HCT116 (cell line): Measurements from ENCODE around the gene EIF5B.

Experiments used
- EZH2phosphoT487 ChIP-seq: fragments of 200-600 bp; IDR thresholded peaks from 2 replicates; pipeline ENCODE4 v1.6.1; 2018; ENCODE audit warnings: antibody characterized with exemption, borderline replicate concordance
- REST ChIP-seq: IDR thresholded peaks from 2 replicates; pipeline ENCODE4 v1.6.1; 2012; ENCODE audit warnings: low read depth
- SP1 ChIP-seq: IDR thresholded peaks from 2 replicates; pipeline ENCODE4 v1.6.1; 2012; ENCODE audit warnings: low read depth
- TF ChIP-seq, protein P1 (sequence below), 3 experiments: fragments of 200-600 bp in 1 of 3; sonication (generic) in 1 of 3; IDR thresholded peaks in 2 of 3; conservative IDR thresholded peaks in 1 of 3; 2 replicates each; pipeline ENCODE4 v1.5.1; 2012 to 2017; ENCODE audit warnings: low read depth in 2 of 3, low read length in 2 of 3, antibody characterized with exemption in 1 of 3, borderline replicate concordance in 1 of 3, control low read depth in 1 of 3, mild to moderate bottlenecking in 1 of 3, mixed read lengths in 1 of 3, mixed run types in 1 of 3, moderate library complexity in 1 of 3; ENCODE audit not compliant: insufficient read depth in 1 of 3

GRCh38 chr2:99325384-99325783, 11.8 kb upstream of the EIF5B start:
- TF ChIP-seq SP1 (no peak), REST (no peak), EZH2phosphoT487 (no peak)
- TF ChIP-seq, protein P1, sequence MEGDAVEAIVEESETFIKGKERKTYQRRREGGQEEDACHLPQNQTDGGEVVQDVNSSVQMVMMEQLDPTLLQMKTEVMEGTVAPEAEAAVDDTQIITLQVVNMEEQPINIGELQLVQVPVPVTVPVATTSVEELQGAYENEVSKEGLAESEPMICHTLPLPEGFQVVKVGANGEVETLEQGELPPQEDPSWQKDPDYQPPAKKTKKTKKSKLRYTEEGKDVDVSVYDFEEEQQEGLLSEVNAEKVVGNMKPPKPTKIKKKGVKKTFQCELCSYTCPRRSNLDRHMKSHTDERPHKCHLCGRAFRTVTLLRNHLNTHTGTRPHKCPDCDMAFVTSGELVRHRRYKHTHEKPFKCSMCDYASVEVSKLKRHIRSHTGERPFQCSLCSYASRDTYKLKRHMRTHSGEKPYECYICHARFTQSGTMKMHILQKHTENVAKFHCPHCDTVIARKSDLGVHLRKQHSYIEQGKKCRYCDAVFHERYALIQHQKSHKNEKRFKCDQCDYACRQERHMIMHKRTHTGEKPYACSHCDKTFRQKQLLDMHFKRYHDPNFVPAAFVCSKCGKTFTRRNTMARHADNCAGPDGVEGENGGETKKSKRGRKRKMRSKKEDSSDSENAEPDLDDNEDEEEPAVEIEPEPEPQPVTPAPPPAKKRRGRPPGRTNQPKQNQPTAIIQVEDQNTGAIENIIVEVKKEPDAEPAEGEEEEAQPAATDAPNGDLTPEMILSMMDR (IDR thresholded peaks at IDR 0.05 in 2 of 3, conservative IDR thresholded peaks at IDR 0.05 in 1 of 3; ENCODE audit: borderline replicate concordance in 1 of 3, insufficient read depth in 1 of 3, low read depth in 2 of 3, low read length in 2 of 3): no peak
